ENCODE data around the gene GPR85.

DNA sequence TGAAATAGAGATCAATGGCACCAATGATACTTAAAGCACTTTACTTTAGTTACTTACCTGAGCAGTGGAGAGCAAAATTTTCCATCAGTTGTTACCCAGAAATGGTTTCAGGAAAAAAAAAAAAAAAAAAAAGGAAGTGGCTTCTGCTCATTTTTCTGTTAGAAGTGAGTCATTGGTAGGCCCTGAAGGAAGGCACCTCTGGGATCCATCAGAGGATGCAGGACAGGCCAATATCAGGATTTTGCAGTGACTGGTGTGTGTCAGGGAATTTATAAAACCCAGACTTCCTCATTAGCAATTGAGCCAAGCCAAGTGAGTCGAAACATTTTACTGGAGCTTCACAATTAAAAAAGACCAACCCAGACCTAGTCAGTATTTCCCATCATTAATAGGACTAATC, 34.0 kb upstream of the GPR85 start:
- TF ChIP-seq, protein P1, sequence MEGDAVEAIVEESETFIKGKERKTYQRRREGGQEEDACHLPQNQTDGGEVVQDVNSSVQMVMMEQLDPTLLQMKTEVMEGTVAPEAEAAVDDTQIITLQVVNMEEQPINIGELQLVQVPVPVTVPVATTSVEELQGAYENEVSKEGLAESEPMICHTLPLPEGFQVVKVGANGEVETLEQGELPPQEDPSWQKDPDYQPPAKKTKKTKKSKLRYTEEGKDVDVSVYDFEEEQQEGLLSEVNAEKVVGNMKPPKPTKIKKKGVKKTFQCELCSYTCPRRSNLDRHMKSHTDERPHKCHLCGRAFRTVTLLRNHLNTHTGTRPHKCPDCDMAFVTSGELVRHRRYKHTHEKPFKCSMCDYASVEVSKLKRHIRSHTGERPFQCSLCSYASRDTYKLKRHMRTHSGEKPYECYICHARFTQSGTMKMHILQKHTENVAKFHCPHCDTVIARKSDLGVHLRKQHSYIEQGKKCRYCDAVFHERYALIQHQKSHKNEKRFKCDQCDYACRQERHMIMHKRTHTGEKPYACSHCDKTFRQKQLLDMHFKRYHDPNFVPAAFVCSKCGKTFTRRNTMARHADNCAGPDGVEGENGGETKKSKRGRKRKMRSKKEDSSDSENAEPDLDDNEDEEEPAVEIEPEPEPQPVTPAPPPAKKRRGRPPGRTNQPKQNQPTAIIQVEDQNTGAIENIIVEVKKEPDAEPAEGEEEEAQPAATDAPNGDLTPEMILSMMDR (conservative IDR thresholded peaks at IDR 0.05; ENCODE audit: low read length) = no peak
- TF ChIP-seq EZH2phosphoT487 (IDR thresholded peaks at IDR 0.05; ENCODE audit: borderline replicate concordance, low read depth, low read length) = no peak
